Smooth muscle cell (in vitro differentiated cells): ENCODE data around the gene TIPARP. TPM values are rescaled to one million over a fixed set of nuclear protein-coding genes. Genes with fewer than 3 reads are reported as not detected.

Source experiments
- DNase-seq: peaks from one replicate; lab custom pipeline; 2025; ENCODE audit not compliant: unreplicated experiment; lab: John Stamatoyannopoulos, UW
- H2AFZ ChIP-seq: fragments of 200-600 bp; sonication (generic); 2 replicates; pipeline ENCODE4 v1.6.0; 2016; ENCODE audit warnings: antibody characterized with exemption, low read depth, mild to moderate bottlenecking
- H3F3A ChIP-seq: fragments of 200-600 bp; sonication (generic); 2 replicates; pipeline ENCODE4 v1.6.0; 2017; ENCODE audit warnings: antibody characterized with exemption, low read depth
- H3K27ac ChIP-seq: fragments of 200-600 bp; sonication (generic); 2 replicates; pipeline ENCODE4 v1.5.1; 2016; ENCODE audit warnings: low read depth, mild to moderate bottlenecking
- H3K27me3 ChIP-seq: fragments of 200-600 bp; sonication (generic); 2 replicates; pipeline ENCODE4 v1.6.1; 2016; ENCODE audit warnings: low read depth, mild to moderate bottlenecking
- H3K36me3 ChIP-seq: fragments of 200-600 bp; sonication (generic); 2 replicates; pipeline ENCODE4 v1.5.1; 2016; ENCODE audit warnings: low read depth
- H3K4me1 ChIP-seq: fragments of 200-600 bp; sonication (generic); 2 replicates; pipeline ENCODE4 v1.5.1; 2016; ENCODE audit warnings: low read depth
- H3K4me2 ChIP-seq: fragments of 200-600 bp; sonication (generic); 2 replicates; pipeline ENCODE4 v1.6.0; 2016; ENCODE audit warnings: mild to moderate bottlenecking
- H3K4me3 ChIP-seq: fragments of 200-600 bp; sonication (generic); 2 replicates; pipeline ENCODE4 v1.5.1; 2016; ENCODE audit warnings: mild to moderate bottlenecking
- H3K79me2 ChIP-seq: fragments of 200-600 bp; sonication (generic); 2 replicates; pipeline ENCODE4 v1.6.0; 2016; ENCODE audit warnings: low read depth, mild to moderate bottlenecking
- H3K9ac ChIP-seq: fragments of 200-600 bp; sonication (generic); 2 replicates; pipeline ENCODE4 v1.6.0; 2016; ENCODE audit warnings: low read depth
- H3K9me3 ChIP-seq: fragments of 200-600 bp; sonication (generic); replicated peaks from 2 replicates; pipeline ENCODE4 v1.5.1; 2016; ENCODE audit warnings: low read depth
- H4K20me1 ChIP-seq: fragments of 200-600 bp; sonication (generic); 2 replicates; pipeline ENCODE4 v1.6.0; 2016; ENCODE audit warnings: low read depth
- CTCF ChIP-seq: fragments of 200-600 bp; sonication (generic); IDR thresholded peaks from 2 replicates; pipeline ENCODE4 v1.5.1; 2017; ENCODE audit warnings: borderline replicate concordance, mild to moderate bottlenecking, antibody characterized with exemption; ENCODE audit not compliant: insufficient read depth, poor library complexity, severe bottlenecking
- WGBS: methylation state at CpG from one replicate; pipeline ENCODE4 v1.1.7; 2016; ENCODE audit warnings: low lambda C conversion rate; 5-methylcytosine and 5-hydroxymethylcytosine counted together
- polyA plus RNA-seq: library from polyadenylated mRNA; unstranded; fragments of >200 nt; fragmentation: Nextera tagmentation; extraction: Ambion mirVana; gene quantifications from 2 replicates; pipeline ENCODE4 v1.2.1, GENCODE V29; 2016
- total RNA-seq: library from RNA; depleted of rRNA; stranded (reverse); fragments of >200 nt; gene quantifications from 2 replicates; pipeline ENCODE4 v1.2.3, GENCODE V29; 2014

TIPARP gene
- total and polyA plus RNA-seq, 2 experiments from 2014 or later: 12.5 to 65.2 TPM

- no peaks in the 10 kb centered on the region for H3K9me3 ChIP-seq
- no peaks in the 10 kb centered on the region for H4K20me1 ChIP-seq
- H2AFZ ChIP-seq: no peak overlapping the region
- H3F3A ChIP-seq: no peaks in the 10 kb centered on the region
- H3K27ac ChIP-seq: no peak overlapping the region
- H3K27me3 ChIP-seq: no peaks in the 10 kb centered on the region
- 93% methylated on average over 1 of the region's 1 CpG for WGBS
- H3K9ac ChIP-seq: no peak overlapping the region
- no peak for DNase-seq
- H3K79me2 ChIP-seq: no peaks in the 10 kb centered on the region
- no peaks in the 10 kb centered on the region for H3K4me1 ChIP-seq
- H3K4me3 ChIP-seq: no peak overlapping the region
- H3K4me2 ChIP-seq: no peak overlapping the region
- no peaks in the 10 kb centered on the region for H3K36me3 ChIP-seq
- no peak for TF ChIP-seq CTCF
Measured at GRCh38 chr3:156666073-156666472, 8.3 kb upstream of the TIPARP start.

- Histone ChIP-seq H3F3A (no peaks in the 10 kb centered on the region), H3K4me2 (no peak overlapping the region), H3K27me3 (no peaks in the 10 kb centered on the region), H2AFZ (no peak overlapping the region), H4K20me1 (no peaks in the 10 kb centered on the region), H3K36me3 (no peaks in the 10 kb centered on the region), H3K9ac (no peak overlapping the region), H3K27ac (no peak overlapping the region), H3K4me1 (no peaks in the 10 kb centered on the region), H3K9me3 (no peaks in the 10 kb centered on the region), H3K4me3 (no peak overlapping the region), H3K79me2 (no peaks in the 10 kb centered on the region)
- 40% methylated on average over 4 of the region's 4 CpGs for WGBS
- DNase-seq: no peak
- no peak for TF ChIP-seq CTCF
Measured at GRCh38 chr3:156668073-156668763, 6.2 kb upstream of the TIPARP start.

GRCh38 chr3:156670077-156670476 lies 4.3 kb upstream of the TIPARP start:
- Histone ChIP-seq H3K27me3 (no peaks in the 10 kb centered on the region), H3K4me2 (no peak overlapping the region), H3K27ac (no peak overlapping the region), H3K4me1 (no peaks in the 10 kb centered on the region), H3K4me3 (no peak overlapping the region), H2AFZ (no peak overlapping the region), H3K9me3 (no peaks in the 10 kb centered on the region), H4K20me1 (peaks cover 6% of the 10 kb centered on the region), H3K79me2 (no peaks in the 10 kb centered on the region), H3K9ac (no peak overlapping the region), H3F3A (no peaks in the 10 kb centered on the region), H3K36me3 (no peaks in the 10 kb centered on the region)
- WGBS: 92% methylated on average over 2 of the region's 2 CpGs
- TF ChIP-seq CTCF: no peak
- no peak for DNase-seq

GRCh38 chr3:156670652-156671051 lies 3.7 kb upstream of the TIPARP start:
- Histone ChIP-seq H3K4me1 (no peaks in the 10 kb centered on the region), H3K79me2 (peaks cover 3% of the 10 kb centered on the region), H4K20me1 (peaks cover 11% of the 10 kb centered on the region), H3K4me3 (no peak overlapping the region), H2AFZ (no peak overlapping the region), H3K27me3 (no peaks in the 10 kb centered on the region), H3K36me3 (no peaks in the 10 kb centered on the region), H3K4me2 (no peak overlapping the region), H3K9me3 (no peaks in the 10 kb centered on the region), H3K9ac (no peak overlapping the region), H3F3A (no peaks in the 10 kb centered on the region), H3K27ac (no peak overlapping the region)
- 75% methylated on average over 4 of the region's 4 CpGs for WGBS
- no peak for TF ChIP-seq CTCF
- no peak for DNase-seq
